CD4-positive, alpha-beta memory T cell (primary cell): Measurements from ENCODE around the gene C1QTNF3. TPM values are rescaled to one million over a fixed set of nuclear protein-coding genes. Genes with fewer than 3 reads are reported as not detected.

Source experiments
- CTCF ChIA-PET: fragments of 350-600 bp; sonication (Branson Sonifier 250); formaldehyde crosslinking; loops from one replicate; lab custom pipeline; 2021; ENCODE audit warnings: inconsistent platforms; ENCODE audit not compliant: partially characterized antibody; lab: Charles Lee
- POLR2A ChIA-PET: fragments of 350-600 bp; sonication (Branson Sonifier 250); formaldehyde crosslinking; loops from one replicate; lab custom pipeline; 2021; ENCODE audit not compliant: partially characterized antibody; lab: Charles Lee
- DNase-seq, 5 donors: peaks; one replicate each; pipeline versions ENCODE4 v3.0.0 to v3.0.0-alpha.2; 2020 to 2022; ENCODE audit warnings: mixed read lengths in 1 of 5
- H3K27ac ChIP-seq: one replicate; pipeline ENCODE4 v1.7.0; 2013; ENCODE audit warnings: low read depth, low read length
- H3K27me3 ChIP-seq: 2 replicates; pipeline ENCODE4 v1.7.0; 2013; ENCODE audit warnings: mild to moderate bottlenecking, low read length, moderate library complexity; ENCODE audit not compliant: insufficient read depth
- H3K36me3 ChIP-seq: 2 replicates; pipeline ENCODE4 v1.7.0; 2013; ENCODE audit warnings: mild to moderate bottlenecking, low read length, moderate library complexity; ENCODE audit not compliant: insufficient read depth
- H3K4me1 ChIP-seq: 2 replicates; pipeline ENCODE4 v1.7.0; 2013; ENCODE audit warnings: mild to moderate bottlenecking, low read length, moderate library complexity; ENCODE audit not compliant: insufficient read depth
- H3K4me3 ChIP-seq, 2 donors: one replicate each; pipeline ENCODE4 v1.7.0; 2013; ENCODE audit warnings: low read length in 2 of 2, mild to moderate bottlenecking in 1 of 2
- H3K9me3 ChIP-seq, 2 donors: one replicate each; pipeline ENCODE4 v1.7.0; 2013; ENCODE audit warnings: low read length in 2 of 2, control low read depth in 1 of 2; ENCODE audit not compliant: control insufficient read depth in 1 of 2
- H3K27ac Mint-ChIP-seq, 7 donors: one replicate each; pipeline ENCODE4 v1.8.0; 2020 to 2021; ENCODE audit warnings: mixed read lengths in 7 of 7, mild to moderate bottlenecking in 6 of 7, inconsistent platforms in 3 of 7, moderate library complexity in 3 of 7
- H3K27me3 Mint-ChIP-seq, 2 donors: one replicate each; pipeline ENCODE4 v1.8.0; 2020 to 2021; ENCODE audit warnings: mixed read lengths in 2 of 2
- H3K36me3 Mint-ChIP-seq, 2 donors: one replicate each; pipeline ENCODE4 v1.8.0; 2020 to 2021; ENCODE audit warnings: mixed read lengths in 2 of 2, inconsistent platforms in 1 of 2, mild to moderate bottlenecking in 1 of 2
- H3K4me1 Mint-ChIP-seq, 4 donors: one replicate each; pipeline ENCODE4 v1.8.0; 2020 to 2021; ENCODE audit warnings: mixed read lengths in 4 of 4, mild to moderate bottlenecking in 1 of 4
- H3K4me3 Mint-ChIP-seq, 8 donors: one replicate each; pipeline ENCODE4 v1.8.0; 2020 to 2021; ENCODE audit warnings: mixed read lengths in 8 of 8, mild to moderate bottlenecking in 7 of 8, moderate library complexity in 6 of 8, inconsistent platforms in 3 of 8
- H3K9me3 Mint-ChIP-seq, 8 donors: one replicate each; pipeline ENCODE4 v1.8.0; 2020 to 2021; ENCODE audit warnings: mixed read lengths in 8 of 8, mild to moderate bottlenecking in 5 of 8, inconsistent platforms in 3 of 8, moderate library complexity in 1 of 8
- intact Hi-C: fragments of 100-400 bp; cut with micrococcal nuclease; formaldehyde crosslinking; loops from one replicate; pipeline ENCODE4 v1.15.1; 2023
- polyA plus RNA-seq, 2 donors: library from polyadenylated mRNA; unstranded; fragments of 300-500 nt; fragmentation: Illumina TruSeq; gene quantifications; one replicate each; pipeline ENCODE4 v1.2.3, GENCODE V29; 2021
- total RNA-seq, 2 experiments: library from RNA; stranded (reverse); gene quantifications; one replicate each; pipeline ENCODE4 v1.2.3, GENCODE V29; 2021

Gene C1QTNF3
- total and polyA plus RNA-seq, 4 experiments from 2014 or later = 0.53 to 7.2 (median 7.0) TPM; not detected in 1

DNA sequence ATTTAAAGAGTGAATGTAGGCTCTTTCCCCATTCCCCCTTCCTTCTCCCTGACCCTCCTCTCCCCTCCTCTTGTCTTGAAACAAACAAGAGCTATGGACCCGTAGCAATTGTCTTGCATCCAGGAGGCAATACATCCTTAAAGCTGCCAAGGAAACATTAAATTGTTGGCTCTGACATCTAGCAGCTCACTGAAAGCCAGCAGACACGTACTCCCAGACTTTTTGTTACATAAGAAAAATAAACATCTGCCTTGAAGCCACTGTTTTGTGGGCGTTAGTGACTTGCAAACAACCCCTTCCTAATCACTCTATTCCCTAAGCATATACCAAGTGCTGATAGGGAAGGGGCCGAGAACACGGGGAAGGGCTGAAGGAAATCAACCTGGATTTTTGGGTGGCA, 67.2 kb downstream of the C1QTNF3 start:
- no peak overlapping the region for H3K27ac Mint-ChIP-seq
- H3K9me3 Mint-ChIP-seq = no peaks in the 10 kb centered on the region
- Histone ChIP-seq H3K4me1 (no peaks in the 10 kb centered on the region), H3K9me3 (no peaks in the 10 kb centered on the region), H3K4me3 (no peak overlapping the region), H3K27me3 (no peaks in the 10 kb centered on the region), H3K27ac (no peak overlapping the region), H3K36me3 (no peaks in the 10 kb centered on the region)
- CTCF ChIA-PET = no interaction called here
- peaks cover 0 to 2% of the 10 kb centered on the region in 2 donors for H3K27me3 Mint-ChIP-seq
- no peak overlapping the region for H3K4me3 Mint-ChIP-seq
- peaks cover 0 to 3% (median 1%) of the 10 kb centered on the region in 4 donors for H3K4me1 Mint-ChIP-seq
- intact Hi-C loops = no loop called here
- no peak for DNase-seq
- POLR2A ChIA-PET = no interaction called here
- no peaks in the 10 kb centered on the region for H3K36me3 Mint-ChIP-seq

DNA sequence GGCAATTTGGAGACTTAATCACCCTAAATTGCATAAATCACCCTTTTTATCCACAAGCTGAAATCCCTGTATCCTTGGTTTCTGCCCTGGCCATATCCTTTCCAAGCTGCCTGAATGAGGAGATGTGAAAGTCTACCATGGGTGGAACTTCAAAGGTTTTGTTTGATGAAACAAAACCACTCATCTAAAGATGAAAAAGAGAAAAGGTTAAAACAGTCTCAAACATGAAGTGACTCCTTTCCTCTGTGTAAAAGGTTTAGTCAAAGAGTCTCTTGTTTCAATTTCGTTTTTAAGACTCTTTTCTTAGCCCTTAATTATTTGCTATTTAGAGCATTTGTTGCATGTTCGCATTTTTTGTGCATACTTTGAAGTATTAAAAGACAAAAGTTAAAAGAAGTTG, 69.7 kb downstream of the C1QTNF3 start:
- POLR2A ChIA-PET = no interaction called here
- no peaks in the 10 kb centered on the region for H3K4me1 ChIP-seq
- Mint-ChIP-seq H3K4me3 (no peak overlapping the region), H3K9me3 (no peaks in the 10 kb centered on the region), H3K36me3 (no peaks in the 10 kb centered on the region), H3K27ac (no peak overlapping the region), H3K4me1 (peaks cover 0 to 3% (median 1%) of the 10 kb centered on the region in 4 donors), H3K27me3 (no peaks in the 10 kb centered on the region)
- CTCF ChIA-PET = no interaction called here
- H3K4me3 ChIP-seq = no peak overlapping the region
- intact Hi-C loops = no loop called here
- H3K36me3 ChIP-seq = no peaks in the 10 kb centered on the region
- H3K27me3 ChIP-seq = no peaks in the 10 kb centered on the region
- no peak for DNase-seq
- no peak overlapping the region for H3K27ac ChIP-seq
- no peaks in the 10 kb centered on the region for H3K9me3 ChIP-seq

DNA sequence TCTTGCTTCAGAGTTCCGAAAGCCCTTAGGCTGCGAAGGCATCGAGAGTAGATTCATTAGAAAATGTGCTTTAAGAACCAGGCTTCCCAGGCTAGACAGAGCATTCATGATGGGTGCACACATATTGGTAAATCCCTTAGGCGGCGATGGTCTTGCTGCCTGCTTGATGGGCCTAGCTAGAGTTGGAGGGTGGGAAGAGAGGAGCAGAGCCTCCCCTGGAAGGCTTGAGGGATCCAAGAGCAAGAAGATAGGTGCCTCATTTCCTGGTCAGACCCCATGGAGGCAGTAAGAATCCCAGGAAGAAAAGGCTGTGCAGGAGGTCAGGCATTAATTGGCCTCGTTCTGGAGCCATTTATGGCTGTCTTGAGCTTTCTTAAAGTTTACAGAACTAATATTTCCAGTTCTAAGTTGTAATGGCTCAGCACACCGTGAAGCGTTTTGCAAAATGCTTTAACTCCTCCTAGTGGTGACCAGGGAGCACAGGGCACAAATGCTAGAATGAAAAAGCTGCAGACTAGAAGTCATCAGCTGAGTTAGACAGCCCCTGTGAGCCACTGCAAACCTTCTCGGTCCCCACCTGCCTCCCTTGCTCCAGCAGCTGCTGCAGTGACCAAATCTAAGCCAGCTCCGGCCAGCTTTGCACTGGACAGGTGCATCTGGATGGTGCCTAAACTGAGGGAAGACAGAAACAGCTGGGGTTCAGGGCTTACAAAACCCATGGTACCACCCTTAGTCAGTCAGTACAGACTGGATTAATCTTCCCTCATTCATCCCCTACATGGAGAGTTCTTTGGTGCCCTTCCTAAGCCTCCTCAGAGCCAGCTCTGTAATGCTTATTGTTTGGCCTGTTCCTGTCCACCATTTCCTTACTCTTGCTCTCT, 73.2 kb downstream of the C1QTNF3 start:
- ChIA-PET POLR2A (no interaction called here), CTCF (interaction anchor here (0.5 to 3.7 kb wide), 19 partner anchors 9 to 535 kb away, joined by 3 to 28 read pairs (median 5); partner anchors contain the start of genes RXFP3, SLC45A2 and TARS1)
- H3K4me3 Mint-ChIP-seq = no peak overlapping the region
- no peaks in the 10 kb centered on the region for H3K27me3 Mint-ChIP-seq
- H3K36me3 Mint-ChIP-seq = no peaks in the 10 kb centered on the region
- peak overlapping the region in 1 of 7 donors; percentile 35 for H3K27ac Mint-ChIP-seq
- no peaks in the 10 kb centered on the region for H3K27me3 ChIP-seq
- H3K9me3 ChIP-seq = no peaks in the 10 kb centered on the region
- peaks cover 2 to 12% (median 7%) of the 10 kb centered on the region in 4 donors for H3K4me1 Mint-ChIP-seq
- intact Hi-C loops = loop anchor here (1.0 kb wide), 1 partner anchor 534 kb away; no protein-coding TSS in a partner anchor
- H3K27ac ChIP-seq = no peak overlapping the region
- no peaks in the 10 kb centered on the region for H3K9me3 Mint-ChIP-seq
- H3K36me3 ChIP-seq = no peaks in the 10 kb centered on the region
- H3K4me1 ChIP-seq = no peaks in the 10 kb centered on the region
- peak in 4 of 5 donors; percentile 8 to 20 (median 12) for DNase-seq
- no peak overlapping the region for H3K4me3 ChIP-seq

DNA sequence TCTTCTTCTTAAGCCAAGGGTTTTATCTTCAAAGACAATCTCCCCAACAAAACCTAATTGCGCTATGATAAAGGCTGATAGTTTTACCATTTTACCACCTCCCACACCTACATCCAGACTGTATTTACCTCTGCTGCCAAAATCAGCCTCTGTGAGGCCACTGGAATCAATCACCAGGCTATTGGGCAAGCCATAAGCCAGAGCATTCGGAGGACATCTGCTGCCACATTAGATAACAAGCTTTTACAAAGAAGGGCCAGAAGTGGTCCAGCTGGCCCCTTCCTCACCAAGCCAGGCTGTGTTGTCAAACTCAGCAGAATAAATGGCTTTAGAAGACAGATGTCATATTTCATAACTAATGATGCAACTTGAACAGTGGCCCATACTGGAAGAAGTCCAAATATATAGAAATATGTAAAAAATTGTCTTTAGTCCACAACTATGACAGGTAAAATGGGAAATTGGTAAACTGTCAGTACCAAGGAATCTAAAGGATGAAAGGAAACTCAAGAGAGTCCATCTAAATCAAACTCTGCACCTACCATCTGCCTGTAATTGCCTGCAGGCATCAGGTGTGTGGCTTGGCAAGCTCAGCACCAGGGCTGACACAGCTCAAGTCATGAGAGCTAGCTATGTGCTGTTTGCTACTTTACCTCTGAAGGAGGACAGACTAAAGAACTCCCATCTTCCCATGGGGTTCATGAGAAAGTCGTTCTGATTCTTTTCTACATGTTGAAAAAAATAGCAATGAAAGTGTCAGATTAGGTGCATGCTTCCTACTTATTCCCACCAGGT, 74.6 kb downstream of the C1QTNF3 start:
- no peak for DNase-seq
- Mint-ChIP-seq H3K4me3 (no peak overlapping the region), H3K27me3 (no peaks in the 10 kb centered on the region), H3K36me3 (no peaks in the 10 kb centered on the region), H3K27ac (peak overlapping the region in 1 of 7 donors; percentile 58), H3K9me3 (no peaks in the 10 kb centered on the region), H3K4me1 (peaks cover 4 to 17% (median 8%) of the 10 kb centered on the region in 4 donors)
- Histone ChIP-seq H3K9me3 (no peaks in the 10 kb centered on the region), H3K27me3 (no peaks in the 10 kb centered on the region), H3K36me3 (no peaks in the 10 kb centered on the region), H3K4me3 (no peak overlapping the region), H3K27ac (no peak overlapping the region), H3K4me1 (no peaks in the 10 kb centered on the region)
- POLR2A ChIA-PET = no interaction called here
- intact Hi-C loops = no loop called here
- CTCF ChIA-PET = interaction anchor here (0.7 to 3.7 kb wide), 6 partner anchors 10 to 534 kb away, joined by 3 to 28 read pairs (median 6); partner anchors contain the start of gene TARS1

Other genes starting within 250 kb of the C1QTNF3 start
- gene ADAMTS12, start 151.2 kb downstream of the C1QTNF3 start, total RNA-seq = under 1 TPM in 1 of 2 experiments, not detected in 1; 0.17 TPM
- gene ADAMTS12, start 151.2 kb downstream of the C1QTNF3 start, polyA plus RNA-seq = not detected
- gene RXFP3, start 106.8 kb downstream of the C1QTNF3 start, total RNA-seq = not detected
- not detected for gene RXFP3, start 106.8 kb downstream of the C1QTNF3 start, polyA plus RNA-seq
- gene SLC45A2, start 58.5 kb downstream of the C1QTNF3 start, total RNA-seq = not detected
- not detected for gene SLC45A2, start 58.5 kb downstream of the C1QTNF3 start, polyA plus RNA-seq
- 1 to 10 TPM; 5.2 to 7.3 TPM for gene AMACR, start 35.2 kb downstream of the C1QTNF3 start, total RNA-seq
- gene AMACR, start 35.2 kb downstream of the C1QTNF3 start, polyA plus RNA-seq = 1 to 10 TPM; 7.5 to 9.2 TPM